Cardiac septum (tissue), 1 donor: ENCODE measurements around the gene GLS. TPM values are rescaled to one million over a fixed set of nuclear protein-coding genes. Genes with fewer than 3 reads are reported as not detected.
"Not testable (repeated sequence)": the region's sequence is repeated elsewhere in the genome, so short reads cannot be mapped to it uniquely, and the experiment has no call there.

ENCODE experiments used
- DNase-seq: peaks from one replicate; pipeline ENCODE4 v3.0.0-alpha.2; 2020; ENCODE audit warnings: low spot score
- intact Hi-C: fragments of 100-400 bp; cut with DNase I; formaldehyde crosslinking; loops from one replicate; pipeline ENCODE4 v1.14.0; 2022
- total RNA-seq: library from RNA; stranded (reverse); fragmentation: NEBNext Ultra II Directional; extraction: Animal tissue kit (Norgen Biotek cat#: 25700); gene quantifications from one replicate; pipeline ENCODE4 v1.2.1, GENCODE V29; 2021
- donor health status: DM: no; HTN: no; CAD: no.

Gene GLS
- total RNA-seq, 1 donor from 2014 or later, result 80.2 TPM

DNA sequence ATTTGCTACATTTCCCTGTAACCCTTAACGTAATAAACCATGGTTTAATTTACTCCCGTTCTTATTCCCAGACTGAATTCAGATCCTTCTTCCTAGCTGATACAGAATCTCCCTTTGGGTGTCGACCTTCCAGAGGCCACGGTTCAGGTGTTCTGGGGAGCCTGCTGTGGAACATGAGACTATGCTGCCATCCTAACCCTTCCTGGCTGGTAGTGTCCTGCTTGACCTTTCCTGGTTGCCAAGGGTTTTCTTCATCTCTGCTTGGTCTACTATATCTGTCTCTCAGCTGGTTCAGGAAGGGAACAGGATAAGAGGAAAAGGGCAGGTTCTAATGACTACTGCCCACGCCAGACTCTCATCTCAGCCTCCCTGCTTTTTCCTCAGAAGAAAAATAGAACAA lies 96.9 kb downstream of the GLS start:
- intact Hi-C loops, result no loop called here
- no peak for DNase-seq

DNA sequence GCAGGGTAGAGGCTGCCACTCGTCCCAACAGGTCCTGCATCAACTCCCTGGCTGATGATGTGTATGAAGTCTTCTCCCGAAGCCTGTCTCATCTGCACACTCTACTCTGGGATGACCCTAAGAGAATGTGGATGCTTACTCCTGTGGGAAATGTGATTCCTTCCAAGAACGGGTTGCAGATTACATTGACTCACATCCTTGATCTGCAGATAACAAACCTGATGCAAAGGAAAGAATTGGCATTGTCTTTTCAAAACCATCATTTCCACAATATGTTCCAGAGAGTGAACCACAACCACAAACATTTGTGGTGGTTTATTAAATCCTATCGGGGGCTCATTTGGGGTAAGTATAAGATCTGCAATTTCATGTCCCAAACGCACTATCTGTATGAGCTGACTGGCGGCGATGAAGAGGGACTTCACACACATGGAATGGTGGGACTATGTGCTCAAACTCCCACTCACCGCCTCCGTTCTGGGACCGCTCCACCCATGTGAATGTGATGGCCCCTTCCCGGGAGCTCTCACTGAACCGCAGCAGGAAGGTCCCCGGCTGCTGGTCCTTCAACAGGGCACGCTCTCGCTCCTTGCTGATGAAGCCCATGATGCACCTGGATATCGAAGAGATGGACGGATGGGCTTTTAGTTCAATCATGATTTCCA lies 97.9 kb downstream of the GLS start:
- intact Hi-C loops, result no loop called here

DNA sequence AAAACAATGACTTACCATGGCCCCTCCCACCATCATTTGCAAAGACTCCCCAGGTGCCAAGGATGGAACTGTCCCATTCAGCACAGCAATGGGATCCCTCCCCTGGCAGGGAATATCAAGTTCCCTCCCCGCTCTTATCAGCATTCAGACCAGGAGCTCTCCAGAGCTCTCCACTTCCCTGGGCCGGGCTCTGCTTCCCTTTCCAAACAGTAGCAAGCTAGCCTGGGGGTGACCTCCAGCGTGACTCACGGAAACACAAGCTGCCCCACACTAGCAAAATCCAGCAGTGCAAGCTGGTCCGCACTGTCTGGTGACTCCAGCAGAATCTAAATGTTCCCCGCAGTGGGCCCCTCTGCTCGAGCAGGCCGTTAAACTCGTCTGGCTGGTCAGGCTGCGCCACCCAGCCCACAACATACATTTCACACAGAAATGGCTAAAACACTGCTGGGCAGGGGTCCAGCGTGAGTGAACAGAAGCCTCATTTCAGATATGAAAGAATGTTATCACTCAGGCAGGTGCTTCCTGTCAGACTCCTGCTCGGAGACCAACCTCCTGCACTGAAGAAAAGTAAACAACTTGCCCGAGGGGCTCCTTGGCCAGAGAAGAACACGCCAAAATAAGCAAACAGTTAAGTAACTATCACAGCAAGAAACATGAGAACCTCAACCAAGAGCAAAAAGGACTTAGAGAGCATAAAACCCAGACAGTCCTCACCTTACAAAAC lies 99.4 kb downstream of the GLS start:
- intact Hi-C loops, result loop anchor here (5.0 kb wide), 1 partner anchor 98 kb away; the partner anchor contains the start of gene GLS
- DNase-seq, result peak; percentile 88

More for the DNA sequence above, 97.9 kb downstream of the GLS start:
- no peak for DNase-seq

DNA sequence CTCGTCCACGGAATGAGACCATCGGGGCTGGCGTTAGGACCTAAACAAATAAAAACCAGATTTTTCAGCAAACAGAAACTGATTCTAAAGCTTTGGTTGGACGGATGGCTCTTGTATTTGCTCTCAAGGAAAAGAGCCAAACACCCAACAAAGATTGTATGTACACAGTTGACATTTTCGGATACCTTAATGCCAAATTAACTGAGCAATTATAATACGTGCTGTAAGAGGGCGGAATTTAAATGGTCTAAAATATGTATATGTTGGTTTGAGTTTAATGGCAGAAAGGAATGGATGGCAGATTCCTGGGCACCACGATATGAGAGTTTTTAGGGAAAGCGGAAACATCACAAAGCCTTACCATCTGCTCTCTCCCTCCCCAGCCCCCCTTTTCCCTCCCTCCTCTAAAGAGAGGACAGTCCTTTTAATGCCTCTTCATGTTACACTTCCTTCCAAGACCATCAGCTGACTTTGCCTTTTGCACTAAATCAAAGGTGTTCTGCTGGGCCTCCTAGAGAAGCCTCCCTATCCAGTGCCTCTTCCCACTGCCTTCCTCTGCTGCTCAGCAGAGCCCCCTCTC lies 100.1 kb downstream of the GLS start:
- intact Hi-C loops, result loop anchor here (5.0 kb wide), 1 partner anchor 98 kb away; the partner anchor contains the start of gene GLS
- no peak for DNase-seq

DNA sequence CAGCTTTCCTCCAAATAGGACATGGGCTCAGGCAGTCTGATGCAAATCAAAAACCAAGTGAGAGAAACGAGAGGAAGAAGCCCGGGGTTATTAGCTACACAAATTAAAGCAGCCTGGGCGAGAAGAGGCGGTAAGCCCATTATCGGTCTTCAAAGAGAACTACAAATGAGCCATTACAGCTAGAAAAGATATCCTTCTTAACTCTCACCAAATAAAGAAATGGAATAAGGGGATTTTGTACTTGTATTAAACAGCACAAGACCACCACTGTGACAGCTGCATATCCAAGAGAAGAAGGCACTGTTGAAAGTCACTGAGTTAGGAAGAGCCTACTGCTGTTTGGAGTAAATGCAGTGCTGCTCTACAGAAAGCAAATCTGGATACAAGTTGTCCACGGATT lies 100.7 kb downstream of the GLS start:
- intact Hi-C loops, result loop anchor here (5.0 kb wide), 1 partner anchor 99 kb away; the partner anchor contains the start of gene GLS
- no peak for DNase-seq

DNA sequence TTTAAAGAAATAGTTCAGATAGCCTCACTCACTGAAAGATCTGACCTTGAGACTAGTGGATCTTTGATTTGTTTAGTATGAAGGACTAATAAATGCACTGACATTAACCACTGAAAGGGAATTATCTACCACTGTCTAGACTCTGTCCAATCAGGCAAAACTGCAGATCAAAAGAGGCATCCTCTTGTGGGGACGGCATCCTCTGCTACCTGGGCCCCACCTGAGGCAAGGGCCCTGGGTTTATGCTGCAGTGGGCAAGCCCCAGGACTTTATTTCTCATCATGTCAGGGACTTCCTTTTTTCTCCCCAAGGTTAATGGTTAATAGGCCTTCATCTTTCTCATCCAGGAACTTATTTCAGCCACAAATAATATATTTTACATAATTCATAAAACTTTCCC lies 101.1 kb downstream of the GLS start:
- DNase-seq, result no peak
- intact Hi-C loops, result loop anchor here (5.0 kb wide), 1 partner anchor 99 kb away; the partner anchor contains the start of gene GLS

DNA sequence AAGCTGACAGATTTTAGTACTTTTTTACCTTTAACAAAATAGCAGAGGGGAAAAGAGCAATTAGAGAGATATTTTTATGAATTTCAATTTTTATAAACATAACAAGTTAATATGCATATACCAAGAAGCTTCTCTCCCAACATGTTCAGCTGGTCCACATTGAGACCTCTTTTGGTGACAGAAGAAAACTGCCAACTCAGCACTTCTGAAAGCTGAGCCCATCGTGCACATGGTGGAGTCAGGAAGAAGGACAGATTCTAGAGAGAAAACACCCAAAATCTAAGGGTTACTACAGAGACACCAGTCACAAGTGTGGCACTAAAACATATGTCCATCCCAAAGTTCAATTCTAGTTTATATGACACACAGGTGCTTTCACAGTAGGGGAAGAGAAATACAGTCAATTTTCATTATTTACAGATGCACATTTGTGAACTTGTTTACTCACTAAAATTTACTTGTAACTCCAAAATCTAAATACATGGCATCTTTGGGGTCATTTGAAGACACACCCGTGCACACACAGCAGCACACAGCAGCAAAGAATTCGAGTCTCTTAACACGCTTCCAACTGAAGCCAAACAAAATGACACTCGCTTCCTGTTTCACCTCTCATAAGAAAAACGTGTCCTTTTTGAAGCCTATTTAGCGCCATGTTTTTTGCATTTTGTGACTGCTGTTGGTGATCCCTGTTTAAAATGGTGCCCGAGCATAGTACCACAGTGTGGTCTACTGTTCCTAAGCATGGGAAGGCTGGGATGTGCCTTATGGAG lies 101.8 kb downstream of the GLS start:
- intact Hi-C loops, result loop anchor here (5.0 kb wide), 1 partner anchor 100 kb away; the partner anchor contains the start of gene GLS
- no peak for DNase-seq

DNA sequence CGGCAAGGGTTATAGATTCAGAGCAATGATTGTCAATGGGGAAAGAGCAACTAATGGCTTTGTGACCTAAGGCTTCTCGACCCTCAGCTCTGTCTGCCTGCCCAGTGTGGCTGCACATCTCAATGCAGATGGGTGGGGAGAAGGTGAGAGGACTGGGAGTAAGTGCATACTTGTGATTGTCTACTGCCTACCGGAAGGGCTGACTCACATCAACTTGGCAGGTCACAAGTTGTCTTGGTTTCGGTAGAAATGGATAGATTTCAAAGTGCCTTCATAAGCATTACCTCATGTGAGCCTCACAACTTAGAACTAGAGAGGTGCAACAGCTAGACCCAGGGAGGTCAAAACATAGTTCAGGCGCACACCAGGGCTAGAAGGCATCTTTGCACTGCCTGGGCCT lies 104.0 kb downstream of the GLS start:
- DNase-seq, result no peak
- intact Hi-C loops, result loop anchor here (5.0 kb wide), 1 partner anchor 102 kb away; the partner anchor contains the start of gene GLS

DNA sequence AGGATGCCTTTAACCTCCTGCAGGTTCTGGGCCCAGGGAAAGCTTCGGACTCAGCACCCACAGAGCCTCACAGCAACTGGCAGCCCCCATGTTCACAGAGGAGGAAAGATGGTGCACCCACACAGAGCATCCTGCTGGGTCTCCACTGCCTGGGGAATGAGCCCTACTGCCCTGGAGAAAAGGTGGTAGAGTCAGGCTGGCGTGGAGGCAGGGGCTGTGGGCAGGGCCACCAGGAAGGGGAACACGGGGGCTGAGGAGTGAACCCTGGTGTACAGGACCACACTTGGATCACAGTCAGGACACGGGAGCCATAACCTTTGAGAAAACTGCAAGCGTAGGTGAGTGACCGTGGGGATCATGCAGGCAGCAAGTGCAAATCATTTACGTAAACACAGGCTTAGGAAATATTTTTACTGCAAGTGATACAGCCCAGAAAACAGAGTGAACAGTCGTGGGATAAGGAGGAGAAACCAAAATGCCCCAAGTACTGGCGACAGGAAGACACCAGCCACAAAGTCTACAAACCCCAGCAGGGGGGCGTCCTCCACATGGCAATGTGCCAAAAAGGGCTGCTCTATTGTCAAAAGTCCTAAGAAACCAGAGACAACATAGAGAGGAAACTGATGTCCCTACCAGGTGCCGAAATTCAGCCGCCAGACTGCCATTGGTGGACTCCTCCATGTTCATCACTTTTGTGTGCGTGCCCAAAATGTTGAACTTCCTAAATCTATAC lies 105.8 kb downstream of the GLS start:
- intact Hi-C loops, result no loop called here
- DNase-seq, result no peak

DNA sequence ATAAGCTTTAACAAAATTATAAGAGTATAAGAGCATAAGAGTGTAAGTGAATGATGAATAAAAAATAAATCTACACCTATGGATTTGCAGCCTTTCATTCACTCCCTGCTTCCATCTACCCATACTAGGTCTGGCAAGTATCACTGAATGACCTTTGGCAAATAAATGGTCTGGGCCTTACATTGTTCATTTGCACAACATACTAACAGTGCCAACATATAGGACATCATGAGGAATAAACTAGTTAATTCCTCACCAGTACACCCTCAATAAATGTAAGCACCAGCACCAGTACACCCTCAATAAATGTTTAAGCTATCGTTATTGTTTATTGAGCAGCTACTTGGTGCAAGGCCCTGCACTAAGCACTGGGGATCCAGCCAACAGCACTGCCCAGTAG lies 106.5 kb downstream of the GLS start:
- DNase-seq, result no peak
- intact Hi-C loops, result no loop called here

DNA sequence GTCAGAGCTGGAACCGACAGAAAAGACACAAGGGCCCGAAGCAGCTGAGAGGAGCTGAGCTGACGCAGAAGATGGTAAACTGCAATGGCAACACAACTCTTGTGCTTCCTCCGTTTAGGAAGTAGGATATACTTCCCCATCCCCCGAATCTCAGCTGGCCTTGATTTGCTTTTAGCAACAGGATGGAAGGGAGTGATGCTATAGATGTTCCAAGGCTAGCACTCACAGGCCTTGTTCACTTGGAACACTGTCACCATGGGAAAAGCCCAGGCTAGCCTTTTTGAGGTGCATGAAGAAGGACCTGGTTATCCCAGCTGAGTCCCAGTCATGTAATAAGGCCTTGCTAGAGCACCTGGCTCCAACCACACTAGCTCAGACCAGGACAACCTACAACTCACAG lies 107.3 kb downstream of the GLS start:
- no peak for DNase-seq
- intact Hi-C loops, result no loop called here

DNA sequence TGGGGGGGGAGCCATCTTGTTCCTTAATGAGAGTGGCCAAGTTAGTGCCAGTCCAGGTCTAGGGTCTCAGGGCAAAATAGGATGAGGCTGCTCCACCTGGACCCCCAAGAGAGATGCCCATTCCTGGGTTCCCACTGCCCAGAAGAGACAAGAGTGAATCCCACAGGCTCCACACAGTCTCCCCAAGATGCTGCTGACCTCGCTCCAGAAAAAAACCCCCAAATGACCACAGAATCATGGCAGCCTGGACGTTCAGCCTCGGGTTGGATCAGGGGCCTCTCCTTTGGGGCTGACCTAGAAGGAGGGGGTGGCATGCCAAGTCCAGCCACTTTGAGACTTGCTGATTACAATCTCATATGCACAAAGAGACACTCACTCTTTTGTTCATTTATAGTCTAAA lies 108.3 kb downstream of the GLS start:
- intact Hi-C loops, result no loop called here
- no peak for DNase-seq

DNA sequence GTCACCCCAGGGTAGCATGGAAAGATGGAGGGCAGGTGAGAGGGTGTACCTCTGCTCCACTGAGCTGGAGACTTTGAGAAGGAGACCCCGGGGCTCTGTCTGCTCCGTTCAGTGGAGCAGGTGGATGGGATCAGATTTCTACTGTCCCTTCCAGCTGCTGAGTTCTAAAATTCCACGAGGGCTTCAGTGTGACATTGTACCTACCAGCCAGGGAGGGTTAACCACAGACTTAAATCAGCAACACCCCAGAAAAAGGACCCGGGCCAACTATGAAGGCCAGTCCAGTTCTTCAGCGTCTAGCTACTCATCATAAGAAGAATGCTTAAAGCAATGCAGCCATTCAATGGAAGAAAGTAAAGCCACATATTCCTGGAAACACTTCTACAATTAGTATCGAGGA lies 109.5 kb downstream of the GLS start:
- no peak for DNase-seq
- intact Hi-C loops, result no loop called here

DNA sequence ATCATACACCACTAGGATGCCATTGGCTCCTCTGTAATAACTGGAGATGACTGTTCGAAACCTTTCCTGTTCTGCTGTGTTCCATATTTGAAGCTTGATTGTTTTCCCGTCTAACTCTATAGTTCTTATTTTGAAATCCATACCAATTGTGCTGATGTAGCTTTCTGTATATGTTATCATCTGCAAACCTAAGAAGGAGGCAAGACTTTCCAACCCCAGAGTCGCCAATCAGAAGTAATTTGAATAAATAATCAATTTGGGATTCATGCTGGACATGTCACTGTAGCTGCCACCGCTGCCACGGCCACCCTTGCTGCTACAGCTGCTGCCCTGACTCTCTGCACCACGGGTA lies 112.6 kb downstream of the GLS start:
- intact Hi-C loops, result no loop called here
- DNase-seq, result no peak

DNA sequence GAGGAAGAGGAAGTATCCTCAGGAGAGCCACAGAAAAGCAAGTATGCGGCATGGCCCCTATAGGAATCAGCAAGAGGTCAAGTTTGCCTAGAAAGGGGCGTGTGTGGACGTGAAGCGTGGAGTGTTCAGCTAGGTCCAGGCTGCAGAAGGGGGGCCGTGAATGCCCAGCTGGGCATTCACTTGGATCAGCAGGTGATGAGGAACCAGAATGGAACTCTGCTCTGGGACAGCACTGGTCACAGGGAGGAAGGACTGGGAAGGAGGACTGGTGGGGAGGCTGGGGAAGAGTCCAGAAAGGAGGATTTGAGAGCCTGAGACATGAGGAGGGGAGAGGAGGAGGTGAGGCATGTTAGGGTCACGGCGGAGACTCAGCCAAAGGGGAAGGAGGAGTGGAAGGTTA lies 113.5 kb downstream of the GLS start:
- no peak for DNase-seq
- intact Hi-C loops, result no loop called here

DNA sequence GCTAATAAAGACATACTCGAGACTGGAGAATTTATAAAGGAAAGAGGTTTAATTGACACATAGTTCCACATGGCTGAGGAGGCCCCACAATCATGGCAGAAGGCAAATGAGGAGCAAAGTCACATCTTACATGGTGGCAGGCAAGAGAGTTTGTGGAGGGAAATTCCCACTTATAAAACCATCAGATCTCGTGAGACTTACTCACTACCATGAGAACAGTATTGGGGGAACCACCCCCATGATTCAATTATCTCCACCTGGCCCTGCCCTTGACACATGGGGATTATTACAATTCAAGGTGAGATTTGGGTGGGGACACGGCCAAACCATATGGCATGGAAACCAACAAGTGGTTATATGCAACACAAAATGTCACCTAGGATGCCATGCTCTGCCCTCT lies 114.7 kb downstream of the GLS start:
- DNase-seq, intact Hi-C loops: not testable (repeated sequence)

DNA sequence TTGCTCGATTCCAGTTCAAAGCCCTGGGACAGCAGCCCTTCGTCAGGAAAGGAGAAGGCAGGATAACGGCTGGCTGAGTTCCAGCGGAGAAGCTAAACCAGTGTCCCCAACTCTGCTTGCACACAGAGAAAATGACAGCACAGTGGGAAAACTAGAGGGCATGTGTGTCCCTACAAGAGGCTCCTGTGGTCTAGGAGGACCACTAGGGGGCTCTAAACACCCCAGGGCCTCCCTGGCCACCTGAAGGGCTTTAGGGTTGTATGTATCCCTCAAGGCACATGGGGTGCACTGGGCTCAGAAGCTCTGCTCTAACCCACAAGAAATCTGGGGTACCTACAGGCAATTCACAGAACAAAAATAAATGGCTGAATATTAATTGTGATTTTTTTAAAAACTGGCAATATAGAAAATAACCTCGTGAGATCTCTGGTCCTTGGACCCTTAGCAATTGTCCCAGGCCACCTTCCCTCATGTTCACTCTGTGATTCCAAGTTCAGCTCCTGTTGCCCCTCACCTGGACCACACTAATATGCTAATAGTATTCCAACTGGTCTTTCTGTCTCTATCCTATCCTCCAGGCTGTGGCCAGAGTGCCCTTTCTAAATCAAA lies 115.8 kb downstream of the GLS start:
- intact Hi-C loops, result no loop called here
- DNase-seq, result no peak

DNA sequence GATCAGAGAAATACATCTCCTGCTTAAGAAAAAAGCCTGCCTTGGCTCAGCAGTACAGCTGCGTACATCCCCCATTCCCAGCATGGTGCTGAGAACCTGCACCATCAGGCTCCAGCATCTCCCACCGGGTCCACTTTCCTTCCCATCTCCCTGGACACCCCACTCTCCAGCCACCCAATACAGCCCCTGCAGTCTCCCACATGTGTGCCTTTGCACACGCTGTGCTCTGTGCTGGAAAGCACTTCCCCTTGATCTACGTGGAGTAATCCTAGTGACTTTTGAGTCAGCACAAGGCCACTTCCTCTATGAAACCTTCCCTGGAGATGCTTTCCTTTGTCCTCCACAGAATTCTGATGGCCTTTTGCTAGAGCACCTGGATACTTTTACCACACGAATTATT lies 116.3 kb downstream of the GLS start:
- no peak for DNase-seq
- intact Hi-C loops, result no loop called here

DNA sequence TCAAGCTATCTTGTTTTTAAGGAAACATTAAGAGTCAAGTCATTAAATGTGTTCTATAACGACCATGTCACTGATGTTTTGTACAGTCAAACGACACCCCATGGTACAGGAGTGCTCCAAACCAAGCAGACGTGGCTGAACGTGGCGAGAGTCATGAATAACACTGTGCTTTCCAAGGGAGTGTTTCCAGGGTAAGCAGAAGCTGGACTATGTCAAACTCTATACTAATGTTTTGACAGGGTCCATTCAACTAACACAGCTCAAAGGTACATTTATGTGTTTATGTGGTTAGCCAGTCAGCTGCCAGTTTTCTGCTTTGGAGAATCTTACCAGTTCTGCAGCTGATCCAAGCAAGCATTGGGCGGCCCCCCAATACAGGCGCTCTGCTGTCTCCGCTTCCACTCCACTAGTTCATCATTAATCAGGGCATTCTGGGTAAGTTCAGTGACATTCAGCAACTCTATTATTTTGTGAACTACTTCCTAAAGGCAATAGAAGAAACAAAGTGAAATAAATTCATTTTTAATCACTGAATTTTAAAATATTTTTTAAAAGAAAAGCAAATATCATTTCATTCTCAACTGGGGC lies 117.0 kb downstream of the GLS start:
- no peak for DNase-seq

More for the DNA sequence above, 117.0 kb downstream of the GLS start:
- intact Hi-C loops, result no loop called here
